Measurements from ENCODE around the gene CTDP1.

- TF ChIP-seq CTCF (IDR thresholded peaks at IDR 0.05) (no peak), POLR2AphosphoS5 (IDR thresholded peaks at IDR 0.05; ENCODE audit: insufficient read depth in 1 of 2, low read depth in 1 of 2) (no peak)
Measured at GRCh38 chr18:79708412-79708811, 28.8 kb downstream of the CTDP1 start.
